Hepatic stellate cell (primary cell): Measurements from ENCODE around the gene SOBP.
A peak's percentile ranks its signal among the peaks of the same experiment; 100 is the strongest.

ENCODE experiments used
- DNase-seq: peaks from one replicate; pipeline ENCODE4 v3.0.0; 2011; ENCODE audit warnings: low spot score

The SOBP gene

DNA sequence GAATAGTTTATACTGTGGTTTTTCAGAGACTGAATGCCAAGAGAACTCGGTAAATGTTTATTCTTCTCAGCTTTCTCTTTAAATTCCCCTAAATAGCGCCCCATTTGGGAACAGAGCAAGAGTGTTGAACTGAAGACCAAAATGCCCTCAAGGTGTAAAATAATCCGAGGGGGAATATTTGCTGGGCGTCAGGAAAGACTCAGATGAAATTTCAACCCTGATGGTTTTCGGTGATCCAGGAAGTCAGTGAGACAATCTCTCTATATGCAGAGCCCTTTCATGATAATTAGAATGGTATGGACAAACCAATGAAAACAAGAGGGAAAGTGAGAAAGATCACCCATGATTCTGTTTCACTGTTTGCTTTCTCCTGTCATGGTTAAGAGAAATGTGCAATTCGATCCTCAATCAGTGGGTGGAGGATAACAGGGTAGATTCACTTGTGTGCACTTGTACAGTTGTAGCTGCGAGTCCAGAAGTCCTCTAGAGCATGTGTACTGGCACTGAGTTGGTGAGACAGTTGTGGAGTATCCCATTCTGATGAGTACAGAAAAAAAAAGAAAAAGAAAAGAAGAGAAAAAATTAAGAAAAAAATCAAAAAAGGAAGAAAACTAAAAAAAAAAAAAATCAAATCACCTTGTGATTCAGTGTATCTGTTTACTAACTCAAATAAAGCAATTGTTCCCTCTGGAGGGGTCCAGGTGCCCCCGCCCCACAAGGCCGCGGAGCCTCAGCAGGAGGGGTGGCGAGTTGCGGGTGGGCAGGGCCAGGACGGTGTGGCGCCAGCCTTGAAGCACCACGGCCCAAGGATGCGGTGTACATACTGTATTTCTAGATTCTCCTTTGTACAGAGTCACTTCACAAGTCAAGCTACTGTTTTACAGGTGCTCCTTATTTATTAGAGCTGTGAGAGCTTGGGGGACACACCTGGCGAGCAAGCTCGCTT lies 169.3 kb downstream of the SOBP start:
- DNase-seq, result no peak

- DNase-seq, result no peak
Observed at GRCh38 chr6:107660839-107661238, 170.9 kb downstream of the SOBP start.

- DNase-seq, result no peak
Observed at GRCh38 chr6:107661291-107661690, 171.4 kb downstream of the SOBP start.

DNA sequence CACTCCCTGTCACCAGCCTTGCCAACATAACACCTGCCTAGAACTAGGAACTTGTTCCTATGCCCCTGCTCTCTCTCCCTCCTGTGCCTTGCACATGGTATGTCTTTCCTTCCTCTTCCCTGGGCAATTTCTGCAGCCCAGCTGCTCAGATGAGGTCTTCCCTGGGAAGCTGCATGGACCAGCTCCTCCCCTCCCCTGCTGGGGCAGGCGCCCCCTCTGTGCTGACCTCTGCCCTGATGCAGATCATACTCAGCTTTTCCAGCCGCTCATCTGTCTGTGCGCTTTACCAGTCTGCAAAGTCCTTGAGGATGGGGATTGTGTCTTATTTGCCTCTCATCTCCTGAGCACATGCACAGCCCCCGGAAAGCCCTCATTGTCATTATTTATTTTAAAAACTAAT lies 172.4 kb downstream of the SOBP start:
- no peak for DNase-seq

DNA sequence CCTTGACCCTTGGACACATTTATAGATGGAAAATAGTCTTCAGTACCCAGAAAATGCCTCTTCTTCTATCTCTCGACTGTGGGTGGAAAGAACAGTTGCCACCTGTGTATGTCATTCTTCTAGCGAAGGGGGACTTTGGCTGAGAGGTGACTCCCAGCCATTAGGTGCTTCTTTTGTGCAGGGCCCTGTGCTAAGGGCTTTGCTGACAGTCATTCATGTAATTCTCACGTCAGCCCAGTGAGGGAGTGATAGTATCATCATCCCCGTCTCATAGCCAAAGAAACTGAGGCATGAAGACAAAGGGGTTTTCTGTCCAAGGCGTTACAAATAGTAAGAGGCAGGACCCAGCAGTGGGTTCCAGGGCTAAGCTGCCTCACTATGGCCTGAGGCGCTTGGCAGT lies 173.4 kb downstream of the SOBP start:
- DNase-seq, result no peak

DNA sequence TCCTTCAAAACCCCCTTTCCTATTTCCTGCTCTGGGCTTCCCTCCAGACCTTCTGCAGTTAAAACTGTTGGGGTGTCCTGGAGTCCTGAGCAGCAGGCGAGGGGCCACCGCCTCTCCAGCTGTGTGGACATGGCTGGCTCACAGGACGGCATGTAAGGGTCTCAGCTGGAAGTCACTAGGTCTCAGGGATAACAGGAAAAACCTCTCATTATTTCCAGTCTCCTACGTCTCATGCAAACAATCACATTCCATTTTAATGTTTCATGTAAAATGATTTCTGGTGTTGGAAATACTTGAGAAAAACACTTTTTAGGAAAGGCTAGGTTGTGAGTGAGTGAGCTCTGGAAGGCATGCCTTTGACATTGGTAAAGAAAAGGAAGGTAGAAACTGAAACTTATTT lies 175.5 kb downstream of the SOBP start:
- peak; percentile 60 for DNase-seq

DNA sequence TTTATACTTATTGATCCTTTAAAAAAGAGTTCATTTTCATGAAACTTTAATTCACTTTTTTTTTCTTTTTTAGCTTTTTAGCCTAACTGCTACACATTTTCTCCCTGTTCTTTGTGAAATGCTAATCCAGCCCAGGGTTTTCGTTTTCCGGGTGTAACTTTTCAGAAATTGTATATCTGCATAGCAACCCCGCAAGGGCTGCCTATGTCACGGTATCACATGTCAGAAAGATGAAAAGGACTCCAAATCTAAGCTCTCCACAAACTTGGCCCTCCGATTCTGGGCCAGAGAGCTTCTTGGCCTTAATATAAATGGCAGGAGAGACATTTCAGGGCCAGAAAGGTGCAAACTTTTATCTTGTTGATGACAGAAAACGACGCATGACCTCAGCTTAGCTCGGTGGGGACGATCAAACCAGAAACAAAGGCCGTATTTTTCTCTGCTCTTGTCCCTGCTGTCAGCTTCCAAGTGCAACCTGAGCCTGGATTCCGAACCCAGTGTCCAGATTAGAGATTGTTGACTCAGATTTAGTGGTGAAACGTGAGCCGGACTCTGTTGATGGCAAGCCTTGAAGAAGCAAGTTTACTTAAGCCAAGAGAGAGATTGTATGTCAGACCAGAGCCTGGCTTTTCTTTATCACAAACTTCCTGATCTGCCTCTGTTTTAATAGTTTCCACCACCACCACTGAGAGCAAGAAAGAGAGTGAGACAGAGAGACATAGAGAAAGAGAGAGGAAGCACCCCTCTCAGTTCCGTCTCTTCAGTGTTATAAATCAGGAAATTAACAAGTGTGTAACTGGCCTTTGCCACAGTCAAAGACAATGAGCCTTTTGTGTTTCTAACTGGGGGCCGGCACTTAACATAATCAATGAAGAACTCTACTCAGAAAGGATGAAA lies 176.4 kb downstream of the SOBP start:
- no peak for DNase-seq

GRCh38 chr6:107666981-107667601 lies 177.2 kb downstream of the SOBP start:
- no peak for DNase-seq

DNA sequence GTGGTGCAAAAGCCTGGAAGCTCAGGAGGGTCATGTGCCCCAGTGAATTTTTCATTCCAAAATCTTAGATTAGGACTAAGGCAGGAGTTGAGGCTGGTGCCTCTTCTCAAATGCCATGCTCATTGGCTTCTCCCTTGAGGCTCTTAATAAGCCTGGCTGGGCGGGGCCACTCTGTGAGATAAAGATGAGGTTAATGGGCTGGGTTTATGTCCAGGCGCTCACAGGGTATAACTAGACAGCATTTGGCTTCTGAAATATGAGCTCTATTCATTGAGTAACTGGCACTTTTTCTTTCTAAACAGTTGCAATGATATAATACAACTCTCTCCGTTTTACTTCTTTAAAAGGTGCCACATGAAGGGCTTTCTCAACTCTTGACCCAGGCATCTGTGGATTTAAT lies 177.9 kb downstream of the SOBP start:
- no peak for DNase-seq

- DNase-seq, result no peak
Observed at GRCh38 chr6:107668743-107669474, 179.0 kb downstream of the SOBP start.

- DNase-seq, result peak; percentile 51
Observed at GRCh38 chr6:107670792-107671199, 180.9 kb downstream of the SOBP start.

GRCh38 chr6:107673076-107673494 lies 183.2 kb downstream of the SOBP start:
- peak; percentile 35 for DNase-seq

DNA sequence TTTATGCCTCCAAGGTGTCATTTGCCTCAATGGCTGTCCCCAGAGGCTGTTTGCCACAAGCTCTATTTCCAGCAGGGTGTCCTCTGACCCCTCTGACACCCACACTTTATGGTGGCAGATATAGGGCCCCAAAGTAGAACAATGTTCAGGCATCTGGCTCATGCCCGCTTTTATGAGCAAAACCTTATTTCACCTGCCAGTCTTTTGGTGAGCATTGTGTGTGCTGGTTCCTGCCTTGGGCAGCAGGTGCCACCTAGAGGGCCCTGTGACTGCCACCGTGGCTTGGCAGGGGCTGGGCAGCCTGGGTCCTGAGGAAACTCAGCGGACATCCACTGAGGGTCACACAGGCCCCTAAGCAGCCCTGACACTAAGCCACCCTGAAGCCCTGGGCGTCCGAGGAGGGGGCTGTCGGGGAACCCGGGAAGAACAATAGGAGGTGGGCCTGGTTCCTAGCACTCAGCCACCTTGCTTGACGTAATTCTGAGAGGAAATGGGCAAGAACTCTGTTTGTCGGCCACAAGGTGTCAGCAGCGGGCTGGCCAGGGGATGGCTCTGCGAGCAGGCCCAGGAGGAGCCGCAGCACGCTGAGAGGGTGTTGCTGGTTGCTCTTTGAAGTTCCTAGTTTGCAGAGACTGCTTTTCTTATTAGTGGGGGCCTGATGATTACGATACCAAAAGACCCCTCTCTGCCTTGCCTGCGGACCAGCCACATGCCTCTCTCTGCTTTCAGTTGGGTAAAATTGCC lies 185.2 kb downstream of the SOBP start:
- peak; percentile 85 for DNase-seq

GRCh38 chr6:107676042-107676441 lies 186.1 kb downstream of the SOBP start:
- DNase-seq, result no peak

DNA sequence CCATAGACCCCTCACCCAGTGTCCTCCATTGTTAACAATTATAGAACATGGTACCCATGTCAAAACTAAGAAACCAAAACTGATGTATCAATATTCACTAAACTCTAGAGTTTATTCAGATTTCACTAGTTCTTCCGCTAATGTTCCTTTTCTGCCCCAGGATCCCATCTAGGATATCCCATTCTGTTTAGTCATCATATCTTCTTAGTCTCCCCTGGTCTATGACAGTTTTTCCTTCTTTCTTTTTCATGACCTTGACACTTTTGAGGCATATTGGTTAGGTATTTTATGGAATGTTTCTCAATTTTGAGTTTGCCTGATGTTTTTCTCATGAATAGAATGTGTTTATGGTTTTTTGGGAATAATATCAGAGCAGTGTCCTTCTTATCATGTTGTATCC lies 187.5 kb downstream of the SOBP start:
- no peak for DNase-seq

GRCh38 chr6:107679457-107679856 lies 189.5 kb downstream of the SOBP start:
- peak; percentile 59 for DNase-seq

- DNase-seq, result no peak
Observed at GRCh38 chr6:107682721-107683120, 192.8 kb downstream of the SOBP start.

DNA sequence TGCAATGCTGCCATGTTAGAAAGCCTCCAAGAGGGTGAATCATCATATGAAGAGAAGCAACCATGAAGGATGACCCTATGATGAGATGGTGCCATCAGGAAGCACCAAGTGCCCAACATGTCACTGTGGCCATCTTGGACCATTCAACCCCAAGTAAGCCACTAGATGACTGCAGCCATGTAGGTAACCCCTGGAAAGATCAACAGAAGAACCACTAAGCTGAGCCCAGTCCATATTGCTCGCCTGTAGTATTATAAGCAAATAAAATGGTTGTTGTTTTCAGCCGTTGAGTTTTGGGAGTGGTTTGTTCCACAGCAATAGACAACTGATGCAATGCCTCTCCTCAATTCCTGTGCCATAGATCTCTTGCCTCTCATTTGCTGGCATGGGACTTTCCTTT lies 193.3 kb downstream of the SOBP start:
- no peak for DNase-seq

GRCh38 chr6:107684996-107685395 lies 195.1 kb downstream of the SOBP start:
- DNase-seq, result no peak

DNA sequence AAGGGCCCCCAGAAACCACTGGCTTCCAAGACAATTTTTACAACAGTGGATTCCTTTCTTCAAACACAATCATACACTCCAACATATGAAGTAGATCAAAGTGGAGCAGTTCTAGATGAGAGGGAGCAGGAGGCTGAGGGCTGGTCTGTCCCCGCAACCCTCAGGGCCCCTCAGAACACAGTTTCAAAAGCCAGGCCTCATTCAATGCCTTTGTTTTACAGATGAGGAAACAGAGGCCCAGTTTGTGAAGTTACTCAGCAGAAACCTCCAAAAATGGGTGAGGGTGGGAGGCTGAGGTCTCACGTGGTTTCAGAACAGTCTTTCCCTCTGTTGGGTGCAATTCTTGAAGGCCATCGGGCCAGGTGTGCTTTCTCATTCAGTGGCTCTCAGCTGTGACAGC lies 199.3 kb downstream of the SOBP start:
- no peak for DNase-seq
